GM18526 (cell line): ENCODE measurements around the gene BCKDK.

ENCODE experiments used
- POLR2A ChIP-seq: IDR thresholded peaks from 3 replicates; pipeline ENCODE4 v1.6.1; 2011; ENCODE audit not compliant: insufficient read length; ENCODE audit errors: extremely low read depth

Gene BCKDK

GRCh38 chr16:31129568-31130335, 21.6 kb downstream of the BCKDK start:
- no peak for TF ChIP-seq POLR2A

GRCh38 chr16:31130336-31130891, 22.2 kb downstream of the BCKDK start:
- TF ChIP-seq POLR2A: no peak

GRCh38 chr16:31130899-31131298, 22.7 kb downstream of the BCKDK start:
- TF ChIP-seq POLR2A: no peak

GRCh38 chr16:31131416-31131815, 23.2 kb downstream of the BCKDK start:
- TF ChIP-seq POLR2A: no peak

- TF ChIP-seq POLR2A: no peak
These were observed 23.7 kb downstream of the BCKDK start for GRCh38 chr16:31131841-31132271.

- TF ChIP-seq POLR2A: no peak
These were observed 24.3 kb downstream of the BCKDK start for GRCh38 chr16:31132303-31132979.

GRCh38 chr16:31133046-31133501, 24.9 kb downstream of the BCKDK start:
- TF ChIP-seq POLR2A: no peak

GRCh38 chr16:31134091-31134571, 25.9 kb downstream of the BCKDK start:
- no peak for TF ChIP-seq POLR2A

- TF ChIP-seq POLR2A: no peak
These were observed 26.7 kb downstream of the BCKDK start for GRCh38 chr16:31134625-31135534.

- TF ChIP-seq POLR2A: no peak
These were observed 27.5 kb downstream of the BCKDK start, which contains the start of gene PRSS8 for GRCh38 chr16:31135535-31136286. Gene PRSS8, minus strand, starts transcription at chr16:31135727. Its CDS starts 229 bp downstream, at chr16:31135498.

- no peak for TF ChIP-seq POLR2A
These were observed 28.1 kb downstream of the BCKDK start for GRCh38 chr16:31136287-31136662.

- TF ChIP-seq POLR2A: no peak
These were observed 30.7 kb downstream of the BCKDK start for GRCh38 chr16:31138621-31139578.

GRCh38 chr16:31141489-31142108, 33.4 kb downstream of the BCKDK start:
- no peak for TF ChIP-seq POLR2A
